OCI-LY7 (cell line): Measurements from ENCODE around the gene DCTD. TPM values are rescaled to one million over a fixed set of nuclear protein-coding genes. Genes with fewer than 3 reads are reported as not detected.

ENCODE experiments used
- Bru-seq: library from RNA; stranded (reverse); fragments of 400-500 nt; gene quantifications from one replicate; lab custom pipeline; 2021; lab: Mats Ljungman, UMichigan
- BruChase-seq, 2 experiments: library from RNA; stranded (reverse); fragments of 400-500 nt; gene quantifications; one replicate each; lab custom pipeline; 2021; lab: Mats Ljungman, UMichigan
- BruUV-seq: library from RNA; stranded (reverse); fragments of 400-500 nt; replicated peaks from 2 replicates; lab custom pipeline; 2021; lab: Mats Ljungman, UMichigan
- CTCF ChIA-PET: fragments of 300-600 bp; sonication (Branson Sonifier 250); formaldehyde crosslinking; loops from one replicate; lab custom pipeline; 2022; ENCODE audit warnings: antibody characterized with exemption; ENCODE audit not compliant: unreplicated experiment; lab: Charles Lee
- POLR2A ChIA-PET: fragments of 300-600 bp; sonication (Branson Sonifier 250); formaldehyde crosslinking; loops from one replicate; lab custom pipeline; 2022; ENCODE audit warnings: antibody characterized with exemption; lab: Charles Lee
- DNase-seq: peaks from one replicate; pipeline ENCODE4 v3.0.0-alpha.2; 2015; ENCODE audit warnings: low spot score
- H2AFZ ChIP-seq: fragments of 200-600 bp; sonication (generic), shearing (Covaris generic); 2 replicates; pipeline ENCODE4 v1.6.1; 2014; ENCODE audit warnings: mild to moderate bottlenecking, antibody characterized with exemption, low read length, moderate library complexity
- H3K27ac ChIP-seq: fragments of 200-600 bp; sonication (generic); 2 replicates; pipeline ENCODE4 v1.5.1; 2014; ENCODE audit warnings: mixed run types, low read depth, mild to moderate bottlenecking, moderate library complexity, low read length, inconsistent platforms; ENCODE audit not compliant: poor library complexity, severe bottlenecking
- H3K36me3 ChIP-seq: fragments of 200-600 bp; sonication (generic); 2 replicates; pipeline ENCODE4 v1.6.1; 2014; ENCODE audit warnings: mild to moderate bottlenecking, antibody characterized with exemption, low read length, moderate library complexity, mixed read lengths; ENCODE audit not compliant: insufficient read depth
- H3K4me1 ChIP-seq: fragments of 200-600 bp; sonication (generic); 2 replicates; pipeline ENCODE4 v1.5.1; 2014; ENCODE audit warnings: mild to moderate bottlenecking, low read length; ENCODE audit not compliant: insufficient read depth, poor library complexity, severe bottlenecking
- H3K4me2 ChIP-seq: fragments of 200-600 bp; sonication (generic); 2 replicates; pipeline ENCODE4 v1.6.1; 2014; ENCODE audit warnings: mild to moderate bottlenecking, low read length
- H3K4me3 ChIP-seq: fragments of 200-600 bp; sonication (generic); 2 replicates; pipeline ENCODE4 v1.5.1; 2014; ENCODE audit warnings: mild to moderate bottlenecking, low read depth, low read length; ENCODE audit not compliant: poor library complexity, severe bottlenecking
- H3K79me2 ChIP-seq: fragments of 200-600 bp; sonication (generic); 2 replicates; pipeline ENCODE4 v1.6.1; 2016; ENCODE audit warnings: low read depth, mild to moderate bottlenecking, low read length, moderate library complexity, mixed read lengths; ENCODE audit not compliant: insufficient read depth
- H3K9me2 ChIP-seq: fragments of 200-600 bp; sonication (generic); 2 replicates; pipeline ENCODE4 v1.6.1; 2016; ENCODE audit warnings: mild to moderate bottlenecking, low read length, mixed read lengths; ENCODE audit not compliant: insufficient read depth
- H3K9me3 ChIP-seq: fragments of 200-600 bp; sonication (generic); 2 replicates; pipeline ENCODE4 v1.6.1; 2014; ENCODE audit warnings: mild to moderate bottlenecking, mixed run types, low read length, mixed read lengths
- H4K20me1 ChIP-seq: fragments of 200-600 bp; sonication (generic); 2 replicates; pipeline ENCODE4 v1.6.1; 2014; ENCODE audit warnings: mild to moderate bottlenecking, antibody characterized with exemption, low read length, moderate library complexity, mixed read lengths; ENCODE audit not compliant: insufficient read depth
- CTCF ChIP-seq: fragments of 200-600 bp; sonication (generic); conservative IDR thresholded peaks from 2 replicates; pipeline ENCODE4 v1.5.1; 2014; ENCODE audit warnings: mild to moderate bottlenecking, antibody characterized with exemption, low read length, moderate library complexity, mixed read lengths
- EZH2phosphoT487 ChIP-seq: fragments of 200-600 bp; sonication (generic); IDR thresholded peaks from 2 replicates; pipeline ENCODE4 v1.6.1; 2018; ENCODE audit warnings: low read depth, borderline replicate concordance, mild to moderate bottlenecking, mixed run types, antibody characterized with exemption, low read length, moderate library complexity, mixed read lengths
- intact Hi-C: fragments of 100-400 bp; cut with micrococcal nuclease; formaldehyde crosslinking; loops from one replicate; pipeline ENCODE4 v1.10.0; 2022; ENCODE audit not compliant: unreplicated experiment
- long read RNA-seq: library from polyadenylated mRNA; stranded (forward); transcript quantifications from one replicate; pipeline ENCODE4 v2.0.0, GENCODE V29; 2022
- total RNA-seq, 2 experiments: library from RNA; depleted of rRNA in 1 of 2; stranded (reverse); fragments of >200 nt in 1 of 2; shearing (Covaris generic) in 1 of 2; gene quantifications; 2 replicates each; pipeline ENCODE4 v1.2.3, GENCODE V29; 2014 to 2022

Gene DCTD
- total RNA-seq (2014; rRNA removed; shearing (Covaris generic)) (37.8 and 42.5 TPM in 2 replicates), total RNA-seq (2022) (79.4 and 81.9 TPM in 2 replicates), Bru-seq, nascent RNA (percentile 71 among the genes with signal in this experiment), BruChase-seq, experiment 1, labeled RNA remaining after a 6-hour chase (percentile 78 among the genes with signal in this experiment), BruChase-seq, experiment 2, labeled RNA remaining after a 2-hour chase (percentile 70 among the genes with signal in this experiment)
- long read RNA-seq, transcript DCTD-201 (6 exons, 1,931 nt): major isoform, 36 of 81 reads
- long read RNA-seq, transcript DCTD-213 (7 exons, 794 nt): minor isoform, 6 of 81 reads
- long read RNA-seq, transcript DCTD-202 (6 exons, 1,972 nt): minor isoform, 14 of 81 reads
- long read RNA-seq, partial matches to known transcripts: 9 of 81 reads
- long read RNA-seq, other reads (novel, unspliced or antisense): 16 of 81 reads

GRCh38 chr4:182917182-182918043 lies at the start of gene DCTD:
DCTD (minus strand) TSS chr4:182917386; CDS start chr4:182915568, 1,818 bp downstream.
- ChIA-PET POLR2A (interaction anchor here (1.0 to 1.2 kb wide), 3 partner anchors 9 to 1605 kb away, joined by 3 read pairs; no protein-coding TSS in a partner anchor), CTCF (interaction anchor here (0.6 to 1.0 kb wide), 2 partner anchors 52 to 226 kb away, joined by 3 read pairs; no protein-coding TSS in a partner anchor)
- peak within 1 kb of the TSS; percentile 99 for H3K4me2 ChIP-seq
- peak within 1 kb of the TSS; percentile 88 for H3K27ac ChIP-seq
- no TSS peak for BruUV-seq
- peaks cover 25% of the 10 kb centered on the region for H3K4me1 ChIP-seq
- no peaks in the 10 kb centered on the region for H3K9me2 ChIP-seq
- no peaks in the 10 kb centered on the region for H4K20me1 ChIP-seq
- peak within 1 kb of the TSS; percentile 85 for H3K4me3 ChIP-seq
- peak; percentile 93 for DNase-seq
- no peaks in the 10 kb centered on the region for H3K9me3 ChIP-seq
- 0 out of 2 replicates have a peak, but pooled peaks cover 5% of the 10 kb centered on the region for H3K36me3 ChIP-seq
- H2AFZ ChIP-seq: peak within 1 kb of the TSS; percentile 68
- intact Hi-C loops: loop anchor here (1.0 to 5.0 kb wide), 3 partner anchors 45 to 587 kb away; partner anchors contain the start of genes CDKN2AIP and ING2
- TF ChIP-seq EZH2phosphoT487 (no peak), CTCF (peak; percentile 75)
- H3K79me2 ChIP-seq: no peaks in the 10 kb centered on the region

- no peaks in the 10 kb centered on the region for H3K9me3 ChIP-seq
- H3K4me3 ChIP-seq: no peak overlapping the region
- no peaks in the 10 kb centered on the region for H3K36me3 ChIP-seq
- intact Hi-C loops: no loop called here
- ChIA-PET POLR2A (interaction anchor here (0.8 kb wide), 1 partner anchor 138 kb away, joined by 4 read pairs; no protein-coding TSS in a partner anchor), CTCF (no interaction called here)
- TF ChIP-seq CTCF (no peak), EZH2phosphoT487 (no peak)
- no peaks in the 10 kb centered on the region for H3K4me1 ChIP-seq
- H4K20me1 ChIP-seq: no peaks in the 10 kb centered on the region
- no peaks in the 10 kb centered on the region for H3K9me2 ChIP-seq
- no peak for DNase-seq
- H3K27ac ChIP-seq: no peak overlapping the region
- no TSS peak for BruUV-seq
- no peak overlapping the region for H3K4me2 ChIP-seq
- no peaks in the 10 kb centered on the region for H3K79me2 ChIP-seq
- H2AFZ ChIP-seq: no peak overlapping the region
Measured at GRCh38 chr4:182960746-182961145, 43.6 kb upstream of the DCTD start.
